ENCODE data around the gene MRPL38.
"Not testable (repeated sequence)": the region's sequence is repeated elsewhere in the genome, so short reads cannot be mapped to it uniquely, and the experiment has no call there.

MRPL38 gene

DNA sequence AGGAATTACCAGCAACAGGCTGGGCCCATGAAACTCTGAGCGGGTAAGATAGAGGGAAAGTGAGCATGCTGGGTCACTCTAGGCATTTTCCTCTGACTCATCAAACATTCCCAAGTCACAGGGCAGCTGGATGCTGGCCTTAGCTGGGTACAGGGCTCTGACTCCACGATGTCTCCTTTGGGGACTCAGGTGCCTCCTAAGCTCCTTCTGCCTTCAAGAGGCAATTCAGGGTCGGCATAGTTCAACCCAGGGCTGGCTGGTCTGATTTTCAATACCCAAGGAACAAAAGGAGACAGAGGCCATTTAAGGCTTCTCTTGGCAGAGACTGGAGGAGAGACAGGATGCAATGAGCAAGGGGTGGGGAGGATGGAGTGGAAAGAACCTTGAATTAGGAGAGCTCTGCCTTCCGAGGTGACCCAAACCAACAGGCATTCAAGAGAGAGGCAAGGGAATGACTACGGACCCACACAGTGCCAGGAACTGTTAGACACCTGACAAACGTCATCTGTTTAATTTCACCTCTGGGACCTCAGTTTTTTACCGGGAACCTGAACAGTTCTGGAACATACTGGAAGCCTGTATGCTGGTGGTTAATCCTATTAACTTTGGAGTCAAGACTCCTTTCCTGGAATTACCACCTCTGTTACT lies 50.5 kb downstream of the MRPL38 start:
- no peak for DNase-seq (ENCODE audit: low read depth in 2 of 2)

DNA sequence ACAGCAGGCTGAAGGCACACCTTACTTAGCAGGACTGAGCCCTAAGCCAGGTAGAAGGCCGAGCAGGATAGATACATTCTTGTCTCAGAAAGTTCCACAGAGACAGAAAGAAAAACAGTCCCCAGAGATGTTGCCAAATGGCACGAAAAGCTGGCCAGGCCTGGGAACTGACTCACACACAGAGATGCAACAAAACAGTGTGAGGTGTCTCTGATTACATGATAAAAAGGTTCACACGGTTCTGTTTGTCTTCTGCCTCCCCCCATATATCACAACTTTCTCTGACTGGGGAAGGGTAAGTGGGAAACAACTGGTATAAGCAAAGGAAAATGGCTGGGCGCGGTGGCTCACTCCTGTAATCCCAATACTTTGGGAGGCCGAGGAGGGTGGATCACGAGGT lies 51.3 kb downstream of the MRPL38 start:
- no peak for DNase-seq (ENCODE audit: low read depth in 2 of 2)

DNA sequence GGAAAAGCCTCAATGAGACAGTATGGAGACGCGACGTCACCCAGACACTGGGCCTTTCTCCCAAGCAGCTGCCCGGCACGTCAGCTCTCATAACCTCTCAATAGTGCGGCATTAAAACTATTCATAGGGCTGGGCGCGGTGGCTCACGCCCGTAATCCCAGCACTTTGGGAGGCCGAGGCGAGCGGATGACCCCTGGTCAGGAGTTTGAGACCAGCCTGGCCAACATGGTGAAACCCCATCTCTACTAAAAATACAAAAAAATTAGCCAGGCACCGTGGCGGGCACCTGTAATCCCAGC lies 53.0 kb downstream of the MRPL38 start:
- not testable (repeated sequence) for DNase-seq (ENCODE audit: low read depth in 2 of 2)

DNA sequence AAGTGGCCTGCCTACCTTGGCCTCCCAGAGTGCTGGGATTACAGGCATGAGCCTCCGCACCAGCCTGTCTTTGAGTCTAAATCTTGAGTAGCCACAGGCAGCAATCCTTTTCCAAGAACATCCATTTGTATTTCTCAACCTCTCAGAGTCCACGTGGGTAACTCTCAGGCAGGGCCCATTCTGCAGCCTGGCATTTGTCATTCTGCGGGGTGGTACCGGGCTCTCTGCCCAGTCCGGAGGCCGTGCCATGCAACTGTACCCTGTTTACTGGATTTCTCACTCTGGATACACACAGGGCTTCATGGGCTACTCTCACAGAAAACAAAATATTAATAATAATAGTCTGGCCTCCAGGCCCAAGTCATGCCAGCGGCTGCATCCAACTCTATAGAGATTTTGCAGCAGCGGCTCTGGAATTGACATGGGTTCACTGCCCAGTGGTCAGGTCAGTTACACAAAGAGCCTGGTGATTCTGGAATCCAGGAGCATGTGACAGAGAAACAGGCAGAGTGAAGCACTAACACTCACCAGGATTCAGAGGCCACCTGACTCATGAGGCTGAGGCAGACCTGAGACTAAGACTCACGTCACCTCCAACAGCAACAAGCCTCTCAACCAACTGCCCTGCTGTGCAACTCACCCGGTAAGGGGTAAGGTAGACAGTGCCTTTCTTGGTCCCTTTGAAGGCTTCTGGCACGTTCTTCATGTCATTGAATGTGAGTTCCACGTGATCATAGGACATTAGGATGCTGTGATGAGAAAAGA lies 53.6 kb downstream of the MRPL38 start:
- DNase-seq (ENCODE audit: low read depth in 2 of 2): no peak

DNA sequence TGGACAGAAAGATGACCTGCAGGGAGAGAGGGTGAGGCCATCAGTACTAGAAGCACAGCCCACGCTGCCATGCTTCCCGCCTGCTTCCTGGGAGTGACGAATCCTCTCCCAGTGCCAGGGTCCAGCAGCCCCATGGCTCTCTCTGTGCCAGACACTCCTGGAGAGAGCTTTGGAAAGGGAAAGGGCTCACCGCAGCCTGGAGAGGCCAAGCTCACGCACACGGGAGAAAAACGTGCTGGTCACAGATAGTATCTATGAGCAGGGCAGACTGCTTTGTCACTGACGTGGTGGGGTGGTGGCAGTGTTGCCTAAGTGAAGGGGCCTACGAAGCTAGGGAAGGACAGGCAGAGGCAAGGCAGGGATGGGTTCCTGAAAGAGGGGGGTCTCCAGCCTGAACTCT lies 55.0 kb downstream of the MRPL38 start:
- DNase-seq (ENCODE audit: low read depth in 2 of 2): no peak

DNA sequence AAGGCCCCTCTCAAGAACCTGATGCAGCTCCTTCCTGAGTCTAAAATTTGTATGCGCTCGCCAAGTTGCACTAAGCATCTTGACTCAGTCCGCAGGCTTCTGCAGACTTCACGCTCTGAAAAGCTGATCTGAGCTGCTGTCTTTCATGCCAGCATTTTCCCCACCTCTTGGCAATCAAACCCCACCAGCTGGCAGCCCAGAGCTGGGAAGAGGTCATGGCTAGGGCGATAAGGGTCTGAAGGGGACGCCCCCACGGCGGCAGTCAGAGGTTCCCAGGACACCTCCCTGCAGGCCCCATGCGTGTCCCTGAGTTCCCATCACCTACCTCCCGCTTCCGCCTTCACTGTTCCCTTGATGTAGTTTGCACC lies 55.4 kb downstream of the MRPL38 start:
- DNase-seq (ENCODE audit: low read depth in 2 of 2): no peak

All from stimulated activated CD4-positive, alpha-beta T cell treated with anti-CD3 and anti-CD28 coated beads, Interleukin-1b, Interleukin-23, amount 100 ng/mL, for 4 hours (primary cell).